PC-9 (cell line): ENCODE results near the gene HILPDA. TPM values are rescaled to one million over a fixed set of nuclear protein-coding genes. Genes with fewer than 3 reads are reported as not detected.

Experiments
- BruUV-seq: library from RNA; stranded (reverse); fragments of 400-500 nt; replicated peaks from 2 replicates; lab custom pipeline; 2021; lab: Mats Ljungman, UMichigan
- CTCF ChIA-PET: fragments of 300-600 bp; sonication (Branson Sonifier 250); formaldehyde crosslinking; loops from one replicate; lab custom pipeline; 2022; ENCODE audit warnings: antibody characterized with exemption; lab: Charles Lee
- POLR2A ChIA-PET: fragments of 300-600 bp; sonication (Branson Sonifier 250); formaldehyde crosslinking; loops from one replicate; lab custom pipeline; 2022; ENCODE audit warnings: antibody characterized with exemption; ENCODE audit not compliant: unreplicated experiment; lab: Charles Lee
- DNase-seq, 2 experiments: peaks; one replicate each; pipeline versions ENCODE4 v3.0.0 to v3.0.0-alpha.2; 2015 to 2022; ENCODE audit warnings: mixed read lengths in 1 of 2
- H2AFZ ChIP-seq: fragments of 200-600 bp; sonication (generic); 2 replicates; pipeline ENCODE4 v1.8.1; 2017; ENCODE audit warnings: antibody characterized with exemption
- H3F3A ChIP-seq: fragments of 200-600 bp; sonication (generic); 2 replicates; pipeline ENCODE4 v1.8.1; 2017; ENCODE audit warnings: antibody characterized with exemption, mild to moderate bottlenecking, low read depth; ENCODE audit not compliant: insufficient read depth
- H3K27ac ChIP-seq: fragments of 200-600 bp; sonication (generic); 2 replicates; pipeline ENCODE4 v1.6.1; 2016; ENCODE audit warnings: mixed run types
- H3K27me3 ChIP-seq: fragments of 200-600 bp; sonication (generic); 2 replicates; pipeline ENCODE4 v1.6.1; 2016; ENCODE audit warnings: low read depth, mixed run types; ENCODE audit not compliant: insufficient read depth
- H3K36me3 ChIP-seq: fragments of 200-600 bp; sonication (generic); 2 replicates; pipeline ENCODE4 v1.6.1; 2016; ENCODE audit warnings: low read depth, mixed run types
- H3K4me1 ChIP-seq: fragments of 200-600 bp; sonication (generic); replicated peaks from 2 replicates; pipeline ENCODE4 v1.6.1; 2016; ENCODE audit warnings: mixed run types; ENCODE audit not compliant: insufficient read depth
- H3K4me2 ChIP-seq: fragments of 200-600 bp; sonication (generic); 2 replicates; pipeline ENCODE4 v1.6.1; 2017; ENCODE audit warnings: mixed run types
- H3K4me3 ChIP-seq: fragments of 200-600 bp; sonication (generic); 2 replicates; pipeline ENCODE4 v1.6.1; 2016; ENCODE audit warnings: mixed run types
- H3K79me2 ChIP-seq: fragments of 200-600 bp; sonication (generic); 2 replicates; pipeline ENCODE4 v1.6.1; 2017; ENCODE audit warnings: low read depth, mixed run types
- H3K9me2 ChIP-seq: fragments of 200-600 bp; sonication (generic); 2 replicates; pipeline ENCODE4 v1.8.1; 2017; ENCODE audit warnings: mild to moderate bottlenecking; ENCODE audit not compliant: insufficient read depth
- H3K9me3 ChIP-seq: fragments of 200-600 bp; sonication (generic); 2 replicates; pipeline ENCODE4 v1.8.1; 2016; ENCODE audit warnings: low read depth; ENCODE audit not compliant: insufficient read depth
- H4K20me1 ChIP-seq: fragments of 200-600 bp; sonication (generic); 2 replicates; pipeline ENCODE4 v1.8.1; 2017; ENCODE audit not compliant: insufficient read depth
- EZH2 ChIP-seq: fragments of 200-600 bp; sonication (generic); IDR thresholded peaks from 2 replicates; pipeline ENCODE4 v1.8.0; 2017; ENCODE audit warnings: antibody characterized with exemption, low read depth
- intact Hi-C: fragments of 100-400 bp; cut with micrococcal nuclease; formaldehyde crosslinking; loops from one replicate; pipeline ENCODE4 v1.10.0; 2022; ENCODE audit not compliant: unreplicated experiment
- total RNA-seq: library from RNA; stranded (reverse); gene quantifications from 2 replicates; pipeline ENCODE4 v1.2.3, GENCODE V29; 2021
- TF ChIP-seq, protein P1 (sequence below): fragments of 200-600 bp; sonication (generic); conservative IDR thresholded peaks from 2 replicates; pipeline ENCODE4 v1.6.1; 2017; ENCODE audit warnings: mixed run types, antibody characterized with exemption, mild to moderate bottlenecking, moderate library complexity

Gene HILPDA
- total RNA-seq, 1 experiment from 2014 or later = 22.8 TPM

DNA sequence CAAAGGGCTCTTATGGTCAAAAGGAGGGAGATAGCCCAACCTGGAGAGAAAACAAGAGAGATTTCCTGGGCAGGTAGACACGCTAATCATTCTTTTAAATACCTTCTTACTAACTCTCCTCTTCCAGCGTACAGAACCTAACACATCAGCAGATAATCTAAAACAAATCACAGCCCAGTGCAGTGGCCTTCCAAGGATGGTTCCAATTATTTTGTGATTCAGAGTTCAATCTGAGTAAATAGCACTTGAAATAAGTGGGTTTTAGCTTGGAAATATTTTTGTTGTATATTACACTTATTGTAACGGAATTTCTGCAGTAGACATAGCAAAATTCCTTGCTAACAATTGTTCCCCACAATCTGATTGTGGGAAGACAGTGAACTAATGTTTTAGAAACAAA is 38.6 kb upstream of the HILPDA start:
- Histone ChIP-seq H2AFZ (no peak overlapping the region), H3K4me1 (no peaks in the 10 kb centered on the region), H3K9me2 (no peaks in the 10 kb centered on the region; the same call in 1 of the 2 replicates), H3F3A (peaks cover 2% of the 10 kb centered on the region; the same call in 1 of the 2 replicates), H3K4me2 (no peak overlapping the region), H3K27me3 (no peaks in the 10 kb centered on the region), H3K36me3 (no peaks in the 10 kb centered on the region), H3K4me3 (no peak overlapping the region), H3K9me3 (no peaks in the 10 kb centered on the region), H3K27ac (no peak overlapping the region), H4K20me1 (no peaks in the 10 kb centered on the region), H3K79me2 (no peaks in the 10 kb centered on the region)
- ChIA-PET POLR2A (no interaction called here), CTCF (interaction anchor here (1.5 to 2.6 kb wide), 2 partner anchors 9 to 11 kb away, joined by 3 to 9 read pairs; no protein-coding TSS in a partner anchor)
- no TSS peak for BruUV-seq
- intact Hi-C loops = no loop called here
- TF ChIP-seq EZH2 = no peak
- TF ChIP-seq, protein P1, sequence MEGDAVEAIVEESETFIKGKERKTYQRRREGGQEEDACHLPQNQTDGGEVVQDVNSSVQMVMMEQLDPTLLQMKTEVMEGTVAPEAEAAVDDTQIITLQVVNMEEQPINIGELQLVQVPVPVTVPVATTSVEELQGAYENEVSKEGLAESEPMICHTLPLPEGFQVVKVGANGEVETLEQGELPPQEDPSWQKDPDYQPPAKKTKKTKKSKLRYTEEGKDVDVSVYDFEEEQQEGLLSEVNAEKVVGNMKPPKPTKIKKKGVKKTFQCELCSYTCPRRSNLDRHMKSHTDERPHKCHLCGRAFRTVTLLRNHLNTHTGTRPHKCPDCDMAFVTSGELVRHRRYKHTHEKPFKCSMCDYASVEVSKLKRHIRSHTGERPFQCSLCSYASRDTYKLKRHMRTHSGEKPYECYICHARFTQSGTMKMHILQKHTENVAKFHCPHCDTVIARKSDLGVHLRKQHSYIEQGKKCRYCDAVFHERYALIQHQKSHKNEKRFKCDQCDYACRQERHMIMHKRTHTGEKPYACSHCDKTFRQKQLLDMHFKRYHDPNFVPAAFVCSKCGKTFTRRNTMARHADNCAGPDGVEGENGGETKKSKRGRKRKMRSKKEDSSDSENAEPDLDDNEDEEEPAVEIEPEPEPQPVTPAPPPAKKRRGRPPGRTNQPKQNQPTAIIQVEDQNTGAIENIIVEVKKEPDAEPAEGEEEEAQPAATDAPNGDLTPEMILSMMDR = no peak
- no peak for DNase-seq

DNA sequence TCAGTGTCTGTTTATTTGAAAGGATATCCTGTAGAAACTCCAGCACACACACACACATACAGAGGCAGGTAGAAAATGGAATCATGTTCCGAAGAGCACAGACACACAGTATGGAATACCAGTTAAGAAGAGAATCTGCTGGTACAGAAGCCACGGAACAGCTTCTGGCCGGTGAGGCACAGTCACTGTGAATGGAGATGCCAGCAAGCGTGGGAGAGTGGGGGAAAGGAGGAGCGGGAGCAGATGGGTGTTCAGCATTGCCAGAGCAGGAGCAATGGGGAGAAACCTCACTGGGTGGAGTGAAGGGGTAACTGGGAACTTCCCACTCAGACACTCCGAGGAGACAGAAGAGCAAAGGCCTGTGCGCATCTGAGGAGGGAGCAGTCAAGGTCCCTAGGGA is 36.4 kb upstream of the HILPDA start:
- Histone ChIP-seq H3K36me3 (no peaks in the 10 kb centered on the region), H3K4me3 (no peak overlapping the region), H2AFZ (no peak overlapping the region), H3K79me2 (no peaks in the 10 kb centered on the region), H3K27ac (no peak overlapping the region), H3F3A (peaks cover 12% of the 10 kb centered on the region; the same call in 1 of the 2 replicates), H3K4me1 (peaks cover 8% of the 10 kb centered on the region; the same call in 1 of the 2 replicates), H4K20me1 (no peaks in the 10 kb centered on the region), H3K9me3 (no peaks in the 10 kb centered on the region), H3K9me2 (no peaks in the 10 kb centered on the region), H3K4me2 (no peak overlapping the region), H3K27me3 (no peaks in the 10 kb centered on the region)
- POLR2A ChIA-PET = no interaction called here
- TF ChIP-seq EZH2 = no peak
- TF ChIP-seq, protein P1 = no peak
- intact Hi-C loops = no loop called here
- BruUV-seq = no TSS peak
- DNase-seq = no peak
- CTCF ChIA-PET = interaction anchor here (0.7 kb wide), 1 partner anchor 10 kb away, joined by 3 read pairs; no protein-coding TSS in a partner anchor

DNA sequence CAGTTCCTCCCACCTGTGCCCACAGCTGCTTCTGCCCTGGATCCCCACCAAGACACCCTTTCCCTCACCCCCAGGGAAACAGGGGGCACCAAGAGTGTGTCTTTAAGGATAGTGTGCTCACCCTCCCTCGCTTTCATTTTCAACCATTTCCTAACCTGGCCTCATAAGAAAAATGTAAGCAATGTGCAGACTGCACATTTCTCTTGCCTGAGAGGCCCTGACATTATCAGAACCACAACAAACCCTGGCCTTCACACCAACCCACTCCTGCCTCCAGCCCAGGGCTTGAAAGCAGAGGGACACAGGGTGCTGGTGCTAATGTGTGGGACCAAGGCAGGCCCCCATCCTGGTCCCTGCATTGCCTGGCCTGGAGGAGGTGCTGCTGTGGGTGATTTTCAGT is 34.9 kb upstream of the HILPDA start:
- peaks cover 8% of the 10 kb centered on the region; the same call in 1 of the 2 replicates for H3K4me1 ChIP-seq
- DNase-seq = no peak
- H3K9me2 ChIP-seq = no peaks in the 10 kb centered on the region
- H3K27ac ChIP-seq = no peak overlapping the region
- intact Hi-C loops = no loop called here
- H3K27me3 ChIP-seq = no peaks in the 10 kb centered on the region
- no TSS peak for BruUV-seq
- no peak overlapping the region for H3K4me3 ChIP-seq
- H4K20me1 ChIP-seq = no peaks in the 10 kb centered on the region
- TF ChIP-seq, protein P1 = no peak
- no peak for TF ChIP-seq EZH2
- H3K36me3 ChIP-seq = no peaks in the 10 kb centered on the region
- H3K79me2 ChIP-seq = no peaks in the 10 kb centered on the region
- peaks cover 22% of the 10 kb centered on the region; the same call in 1 of the 2 replicates for H3F3A ChIP-seq
- ChIA-PET CTCF (interaction anchor here (0.6 kb wide), 1 partner anchor 17 kb away, joined by 6 read pairs; no protein-coding TSS in a partner anchor), POLR2A (no interaction called here)
- no peak overlapping the region for H3K4me2 ChIP-seq
- no peaks in the 10 kb centered on the region for H3K9me3 ChIP-seq
- no peak overlapping the region for H2AFZ ChIP-seq
